Activated CD4-positive, alpha-beta T cell treated with anti-CD3 and anti-CD28 coated beads, Interleukin-2, amount 50 U/mL, for 48 hours (primary cell): ENCODE data around the gene IL11RA.
"Not testable (repeated sequence)": the region's sequence is repeated elsewhere in the genome, so short reads cannot be mapped to it uniquely, and the experiment has no call there.

Experiments
- DNase-seq, 2 experiments: peaks; one replicate each; pipeline ENCODE4 v3.0.0-alpha.2; 2020

Gene IL11RA

DNA sequence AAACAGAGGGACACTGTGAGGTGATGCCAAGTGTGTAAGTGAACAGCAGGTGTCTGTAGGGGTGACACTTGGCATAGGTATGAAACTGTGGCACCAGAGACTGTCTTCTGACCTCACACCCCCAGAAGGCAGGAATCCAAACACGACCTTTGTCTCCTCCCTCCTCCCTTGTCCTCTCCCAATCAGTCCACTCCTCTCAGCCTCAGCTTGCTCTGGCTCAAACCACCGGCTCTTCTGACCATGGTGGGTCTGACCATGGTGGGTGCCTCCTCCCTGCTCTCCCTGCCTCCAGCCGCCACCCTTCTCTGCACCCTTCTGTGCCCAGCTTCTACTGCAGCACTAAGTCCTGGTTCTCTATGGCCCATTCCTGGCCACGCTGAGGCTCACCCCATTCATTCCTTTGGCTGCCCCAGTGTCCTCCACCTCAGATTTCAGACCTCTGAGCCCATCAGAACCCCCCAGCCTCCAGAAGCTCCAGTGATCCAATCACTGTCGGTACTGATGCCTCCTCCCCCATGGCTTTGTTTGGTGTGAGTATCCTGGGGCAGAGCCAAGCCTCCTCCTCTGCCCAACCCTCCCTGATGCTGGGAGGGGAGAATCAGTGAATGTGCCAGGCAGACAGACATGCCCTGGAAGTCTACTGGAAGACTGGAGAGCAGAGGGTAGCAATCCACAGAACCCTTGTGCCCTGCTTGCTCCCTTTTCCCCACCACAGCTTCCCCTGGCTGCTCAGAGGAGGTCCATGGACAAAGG lies 21.4 kb upstream of the IL11RA start:
- no peak for DNase-seq

DNA sequence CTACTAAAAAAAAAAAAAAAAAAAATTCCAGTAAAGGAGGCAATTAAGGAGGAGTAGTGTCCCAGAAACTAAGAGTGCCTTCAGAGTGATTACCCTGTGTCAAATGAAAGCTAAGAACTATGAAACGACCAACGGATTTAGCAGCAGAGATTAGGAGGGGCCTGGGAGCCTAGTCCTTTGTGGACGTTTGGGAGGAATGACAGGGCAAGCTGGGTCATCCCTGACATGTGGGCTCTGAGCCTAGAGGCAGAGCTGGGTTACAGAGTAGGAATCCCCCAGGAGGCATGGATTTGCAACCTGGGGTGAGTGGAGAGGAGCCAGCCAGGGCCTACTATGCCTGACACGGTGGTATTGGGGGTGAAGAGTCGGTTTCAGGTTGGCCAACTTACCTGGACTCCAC lies 18.8 kb upstream of the IL11RA start:
- DNase-seq = no peak

DNA sequence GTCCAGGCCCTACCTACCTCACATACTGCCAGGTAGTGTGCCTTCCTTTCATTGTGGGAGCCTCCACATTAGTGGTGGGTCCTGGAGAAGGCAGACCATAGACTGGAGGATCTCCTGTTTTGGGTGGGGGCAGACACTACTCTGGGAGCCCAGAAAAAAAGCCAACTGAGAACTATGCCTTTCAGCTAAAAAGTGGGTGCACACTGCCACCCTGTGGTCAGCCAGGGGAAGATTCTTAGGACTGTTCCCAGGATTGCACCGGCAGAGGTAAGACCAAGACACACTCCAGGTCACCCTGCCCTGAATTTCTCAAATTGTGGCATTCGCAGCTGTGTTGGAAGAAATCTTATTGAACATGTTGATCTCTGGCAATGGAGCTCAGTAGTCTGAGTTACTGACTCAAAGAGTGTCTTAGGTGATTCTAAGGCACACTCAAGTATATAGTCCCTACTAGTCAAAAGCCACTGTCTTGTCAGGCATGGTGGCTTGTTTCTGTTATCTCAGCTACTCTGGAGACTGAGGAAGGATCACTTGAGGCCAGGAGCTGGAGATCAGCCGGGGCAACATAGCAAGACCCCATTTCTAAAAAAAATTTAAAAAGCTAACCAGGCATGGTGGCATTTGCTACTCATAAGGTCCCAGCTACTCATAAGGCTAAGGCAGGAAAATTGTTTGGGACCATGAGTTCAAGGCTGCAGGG lies 18.0 kb upstream of the IL11RA start:
- peak; percentile 76 to 80 for DNase-seq

DNA sequence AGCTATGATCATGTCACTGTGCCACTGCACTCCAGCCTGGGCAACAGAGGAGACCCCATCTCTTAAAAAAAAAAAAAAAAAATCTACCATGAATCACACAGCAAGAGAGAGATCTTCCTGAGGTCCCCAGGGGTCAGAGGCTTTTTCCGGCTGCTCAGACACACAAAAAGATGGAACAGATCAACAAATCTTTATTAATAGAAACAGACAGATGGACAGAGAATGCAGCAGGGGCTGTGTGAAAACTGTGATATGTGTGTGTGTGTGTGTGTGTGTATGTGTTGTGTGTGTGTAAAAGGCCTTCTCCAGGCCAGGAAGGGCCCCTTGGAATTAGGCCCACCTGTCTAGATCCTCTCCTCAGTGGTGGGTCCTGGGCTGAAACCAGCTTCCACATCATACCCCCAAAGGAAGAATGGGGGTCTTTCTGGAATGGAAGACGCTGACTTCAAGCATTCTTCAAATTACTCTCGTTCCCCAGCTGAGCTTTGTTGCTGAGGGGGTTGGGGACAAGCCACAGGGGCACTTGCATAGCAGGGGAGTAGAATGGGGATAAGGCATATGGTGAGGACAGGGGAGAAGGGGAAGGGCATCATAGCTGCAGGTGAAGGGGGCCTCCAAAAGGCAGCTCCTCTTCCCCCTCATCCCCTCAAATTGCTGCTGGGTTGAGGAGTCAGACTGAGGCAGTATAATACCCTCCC lies 17.3 kb upstream of the IL11RA start:
- no peak for DNase-seq

DNA sequence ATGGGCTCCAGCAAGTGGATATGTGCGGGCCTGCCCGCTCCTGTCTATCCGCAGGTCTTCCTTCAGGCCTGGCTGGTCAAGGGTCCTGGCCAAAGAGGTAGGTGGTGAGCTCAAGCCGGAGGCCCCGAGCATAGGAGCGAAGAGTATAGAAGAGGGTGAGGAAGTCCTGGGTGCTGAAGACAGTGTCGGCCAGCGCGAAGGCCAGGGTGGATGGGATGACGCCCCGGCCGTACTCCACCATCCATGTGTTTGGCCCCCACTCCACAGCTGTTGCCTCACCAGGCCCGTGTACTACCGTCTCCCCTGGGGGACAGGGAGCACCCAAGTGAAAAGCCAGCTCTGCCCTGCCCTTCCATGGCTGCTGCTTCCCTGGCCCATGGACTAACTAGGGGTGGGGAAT lies 16.4 kb upstream of the IL11RA start:
- DNase-seq = no peak

DNA sequence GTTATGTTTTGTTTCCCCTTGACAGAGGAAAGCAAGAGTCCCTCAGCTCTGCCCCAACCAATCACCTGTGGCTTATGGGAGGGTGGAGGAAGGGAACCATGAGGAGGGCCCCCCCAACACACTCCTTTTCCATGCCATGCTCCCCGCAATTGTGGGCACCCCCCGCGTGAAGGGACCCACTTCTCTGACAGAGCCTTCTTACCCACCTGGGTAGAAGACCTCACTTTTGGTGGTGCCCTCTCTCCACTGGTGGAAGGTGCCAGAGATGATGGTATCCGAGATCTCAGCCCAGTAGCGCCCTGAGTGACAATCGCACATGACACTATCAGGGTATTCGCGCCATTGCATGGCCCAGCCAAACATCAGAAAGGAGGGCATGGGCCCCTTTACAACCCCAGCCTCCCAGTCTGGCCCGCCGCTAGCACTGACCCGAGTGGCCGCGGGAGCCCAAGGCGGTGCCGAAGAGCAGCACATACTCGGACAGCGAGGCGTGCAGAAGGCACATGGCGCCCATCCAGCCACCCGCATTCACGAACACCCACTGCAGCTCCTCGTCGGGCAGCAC lies 15.1 kb upstream of the IL11RA start:
- peak in 1 of 2 experiments; percentile 27 for DNase-seq

DNA sequence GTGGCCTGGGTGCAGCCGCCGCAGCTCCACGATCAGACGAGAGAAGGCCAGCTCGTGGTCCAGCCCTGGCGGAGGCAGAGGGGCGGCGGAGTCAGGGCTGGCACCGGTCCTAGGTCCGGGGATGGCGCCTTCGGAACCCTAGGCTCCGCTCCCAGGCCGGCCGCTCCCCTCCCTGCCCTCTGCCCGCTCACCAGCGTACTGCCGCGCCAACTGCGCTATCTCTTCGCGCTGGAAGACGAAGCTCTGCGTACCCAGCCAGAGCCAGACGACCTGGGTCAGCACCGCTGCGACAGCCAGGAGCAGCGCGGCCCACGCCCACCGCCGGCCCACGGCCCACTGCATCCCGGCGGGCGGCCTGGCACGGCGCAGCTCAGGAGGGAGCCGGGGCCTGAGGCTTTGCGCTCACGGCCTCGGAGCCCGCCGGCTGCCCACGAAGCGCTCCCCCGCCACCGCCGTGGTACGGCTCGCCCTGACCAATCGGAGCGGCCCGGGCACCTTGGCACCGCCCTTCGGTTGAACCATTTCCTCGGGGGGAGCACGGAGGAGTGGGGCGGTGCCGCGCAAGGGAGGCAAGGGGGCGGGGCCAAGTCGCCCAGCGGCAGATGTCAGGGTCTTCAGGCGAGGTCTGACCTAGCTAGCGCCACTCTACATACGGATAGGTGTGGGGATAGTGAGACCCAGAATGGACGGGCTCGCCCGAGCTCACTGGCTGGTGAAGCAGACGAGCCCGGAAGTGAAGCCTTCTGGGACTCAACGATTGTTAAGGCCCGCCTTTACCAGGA lies 14.4 kb upstream of the IL11RA start, which contains the start of gene SIGMAR1:
Gene SIGMAR1, minus strand, starts transcription at position 432 of the 782 bp plus-strand sequence. Its CDS starts 90 bp downstream, at position 342.
- DNase-seq = peak; percentile 95

DNA sequence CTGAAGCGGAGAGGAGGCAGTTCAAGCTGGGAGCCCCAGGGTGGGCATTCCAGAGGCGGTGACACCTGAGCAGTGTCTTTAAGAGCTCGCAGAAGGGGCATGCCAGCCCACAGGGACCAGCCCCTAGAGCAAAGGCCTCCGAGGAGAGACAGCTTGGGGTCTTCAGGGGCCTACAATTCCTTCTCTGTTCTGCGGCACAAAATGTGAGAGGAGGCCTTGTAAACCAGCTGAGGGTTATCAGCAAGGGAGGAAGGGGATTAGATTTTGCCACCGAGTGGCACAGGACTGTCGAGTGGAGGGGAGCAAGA lies 13.9 kb upstream of the IL11RA start:
- DNase-seq = peak in 1 of 2 experiments; percentile 26

DNA sequence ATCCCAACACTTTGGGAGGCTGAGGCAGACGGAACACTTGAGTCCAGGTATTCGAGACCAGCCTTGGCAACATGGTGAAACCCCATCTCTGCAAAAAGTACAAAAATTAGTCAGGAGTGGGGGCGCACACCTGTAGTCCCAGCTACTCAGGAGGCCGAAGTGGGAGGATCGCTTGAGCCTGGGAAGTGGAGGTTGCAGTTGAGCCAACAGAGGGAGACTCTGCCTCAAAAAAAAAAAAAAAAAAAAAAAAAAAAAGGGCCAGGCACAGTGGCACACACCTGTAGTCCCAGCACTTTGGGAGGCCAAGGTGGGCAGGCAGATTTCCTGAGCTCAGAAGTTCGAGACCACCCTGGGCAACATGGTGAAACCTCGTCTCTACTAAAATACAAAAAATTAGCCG lies 12.7 kb upstream of the IL11RA start:
- not testable (repeated sequence) for DNase-seq

DNA sequence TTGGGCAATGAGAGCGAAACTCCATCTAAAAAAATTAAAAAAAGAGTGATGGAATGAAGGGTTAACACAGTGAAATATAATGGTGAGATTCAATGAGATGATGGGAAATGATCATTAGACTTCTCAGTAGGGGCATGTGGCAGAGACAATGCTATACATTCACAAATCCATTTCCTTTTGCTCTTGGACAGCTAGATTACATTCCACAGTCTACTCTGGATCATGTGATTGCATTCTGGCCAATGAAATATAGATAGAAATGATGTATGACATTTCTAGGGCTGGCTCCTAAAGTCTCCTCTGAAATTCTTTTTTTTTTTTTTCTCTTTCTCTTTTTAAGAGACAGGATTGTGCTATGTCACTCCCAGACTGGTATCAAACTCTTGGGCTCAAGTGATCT lies 9.3 kb upstream of the IL11RA start:
- no peak for DNase-seq

DNA sequence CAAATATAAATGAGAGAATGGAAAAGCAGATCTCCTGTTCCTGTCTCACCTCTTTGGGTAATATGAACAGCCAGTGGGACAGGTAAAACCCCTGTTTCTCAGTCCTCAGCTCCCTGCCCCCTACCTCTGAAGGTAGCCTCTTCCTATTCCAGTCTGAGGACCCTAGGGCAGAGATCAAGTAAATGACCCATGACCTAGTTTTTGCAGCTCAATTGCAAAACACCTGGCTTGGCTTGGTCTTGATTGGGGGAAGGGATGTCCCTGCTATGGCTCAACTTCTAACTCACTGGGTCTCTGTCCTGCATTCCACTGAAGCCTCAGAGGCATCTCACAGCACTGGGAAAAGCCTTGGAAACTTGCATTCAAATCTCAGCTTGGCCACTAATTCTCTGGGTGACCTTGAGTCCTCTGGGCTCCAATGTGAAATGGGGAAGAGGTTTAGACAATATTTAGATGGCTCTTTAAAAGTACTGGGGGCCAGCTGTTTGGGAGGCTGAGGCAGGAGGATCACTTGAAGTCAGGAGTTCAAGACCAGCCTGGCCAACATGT lies 7.1 kb upstream of the IL11RA start:
- DNase-seq = no peak

DNA sequence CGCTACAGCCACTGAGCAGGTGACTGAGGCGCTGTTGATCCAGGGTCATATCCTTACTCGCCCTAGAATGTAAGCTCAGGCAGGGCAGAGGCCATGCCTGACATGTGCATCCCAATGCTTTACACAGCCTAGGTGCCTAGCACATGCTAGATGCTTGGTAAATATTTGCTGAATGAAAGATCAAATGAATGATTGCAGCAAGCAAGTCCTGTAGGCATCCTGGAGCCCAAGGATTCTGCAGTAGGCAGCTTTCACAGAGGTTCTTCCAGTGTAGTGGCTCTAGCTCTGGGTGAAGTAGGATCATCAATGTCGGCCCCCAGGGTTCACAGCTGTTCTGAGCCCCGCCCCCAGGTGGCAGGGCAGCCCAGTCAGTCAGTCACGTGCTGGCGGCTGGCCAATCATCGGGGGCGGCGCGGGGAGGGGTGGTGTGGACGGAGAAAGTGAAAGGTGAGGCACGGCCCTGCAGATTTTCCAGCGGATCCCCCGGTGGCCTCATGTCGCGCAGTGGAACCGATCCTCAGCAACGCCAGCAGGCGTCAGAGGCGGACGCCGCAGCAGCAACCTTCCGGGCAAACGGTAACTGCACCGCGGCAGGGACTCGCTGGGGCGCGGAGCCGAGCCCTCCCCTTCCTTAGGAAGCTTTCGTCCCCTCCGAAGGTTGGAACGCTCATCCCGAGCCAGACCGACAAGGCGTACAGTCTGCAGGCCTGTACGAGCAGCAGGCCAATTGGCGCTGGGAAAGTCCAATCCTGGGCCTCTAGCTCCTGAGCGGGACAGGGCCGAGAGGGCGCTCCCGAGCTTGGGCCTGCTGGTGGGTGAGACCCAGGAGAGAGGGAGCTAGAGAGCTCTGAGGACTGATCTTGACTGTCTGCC lies 5.5 kb upstream of the IL11RA start, which contains the start of gene GALT:
Gene GALT, plus strand, starts transcription at position 465 of the 873 bp plus-strand sequence. Its CDS starts 30 bp downstream, at position 495.
- DNase-seq = peak; percentile 99

DNA sequence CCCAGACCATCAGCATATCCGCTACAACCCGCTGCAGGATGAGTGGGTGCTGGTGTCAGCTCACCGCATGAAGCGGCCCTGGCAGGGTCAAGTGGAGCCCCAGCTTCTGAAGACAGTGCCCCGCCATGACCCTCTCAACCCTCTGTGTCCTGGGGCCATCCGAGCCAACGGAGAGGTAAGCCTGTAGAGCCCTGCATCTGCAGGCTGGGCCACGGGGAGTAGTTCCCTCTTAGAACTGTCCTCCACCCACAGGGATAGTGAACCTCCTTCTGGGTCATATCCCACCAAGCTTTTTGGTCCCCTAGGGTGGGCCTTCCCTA lies 4.9 kb upstream of the IL11RA start:
- no peak for DNase-seq

DNA sequence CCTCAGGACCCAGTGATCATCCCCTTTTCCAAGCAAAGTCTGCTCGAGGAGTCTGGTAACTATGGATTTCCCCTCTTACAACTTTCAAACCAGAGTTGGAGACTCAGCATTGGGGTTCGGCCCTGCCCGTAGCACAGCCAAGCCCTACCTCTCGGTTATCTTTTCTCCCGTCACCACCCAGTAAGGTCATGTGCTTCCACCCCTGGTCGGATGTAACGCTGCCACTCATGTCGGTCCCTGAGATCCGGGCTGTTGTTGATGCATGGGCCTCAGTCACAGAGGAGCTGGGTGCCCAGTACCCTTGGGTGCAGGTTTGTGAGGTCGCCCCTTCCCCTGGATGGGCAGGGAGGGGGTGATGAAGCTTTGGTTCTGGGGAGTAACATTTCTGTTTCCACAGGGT lies 4.3 kb upstream of the IL11RA start:
- DNase-seq = no peak

DNA sequence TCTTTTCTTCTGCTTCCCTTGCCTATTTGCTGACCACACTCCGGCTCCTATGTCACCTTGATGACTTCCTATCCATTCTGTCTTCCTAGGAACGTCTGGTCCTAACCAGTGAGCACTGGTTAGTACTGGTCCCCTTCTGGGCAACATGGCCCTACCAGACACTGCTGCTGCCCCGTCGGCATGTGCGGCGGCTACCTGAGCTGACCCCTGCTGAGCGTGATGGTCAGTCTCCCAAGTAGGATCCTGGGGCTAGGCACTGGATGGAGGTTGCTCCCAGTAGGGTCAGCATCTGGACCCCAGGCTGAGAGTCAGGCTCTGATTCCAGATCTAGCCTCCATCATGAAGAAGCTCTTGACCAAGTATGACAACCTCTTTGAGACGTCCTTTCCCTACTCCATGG lies 3.3 kb upstream of the IL11RA start:
- no peak for DNase-seq

DNA sequence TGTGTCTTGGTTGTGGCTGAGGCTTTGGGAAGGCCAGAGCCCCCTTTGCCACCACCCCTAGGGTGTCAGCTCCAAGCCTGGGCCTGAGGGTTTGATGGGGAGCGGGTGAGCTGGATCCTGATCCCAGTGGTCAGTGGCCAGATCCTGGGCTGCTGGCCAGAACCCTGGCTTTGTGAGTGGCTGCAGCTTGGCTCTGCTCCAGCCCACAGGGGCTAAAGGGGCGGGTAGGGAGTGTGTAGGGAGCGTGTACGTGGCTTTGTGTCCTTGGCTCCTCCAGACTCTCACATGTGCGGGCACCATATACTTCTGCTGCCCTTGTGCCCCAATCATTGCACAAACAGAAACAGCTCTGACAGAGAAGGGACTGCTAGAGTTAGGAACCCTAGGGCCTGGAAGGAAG lies 1.2 kb upstream of the IL11RA start:
- no peak for DNase-seq

DNA sequence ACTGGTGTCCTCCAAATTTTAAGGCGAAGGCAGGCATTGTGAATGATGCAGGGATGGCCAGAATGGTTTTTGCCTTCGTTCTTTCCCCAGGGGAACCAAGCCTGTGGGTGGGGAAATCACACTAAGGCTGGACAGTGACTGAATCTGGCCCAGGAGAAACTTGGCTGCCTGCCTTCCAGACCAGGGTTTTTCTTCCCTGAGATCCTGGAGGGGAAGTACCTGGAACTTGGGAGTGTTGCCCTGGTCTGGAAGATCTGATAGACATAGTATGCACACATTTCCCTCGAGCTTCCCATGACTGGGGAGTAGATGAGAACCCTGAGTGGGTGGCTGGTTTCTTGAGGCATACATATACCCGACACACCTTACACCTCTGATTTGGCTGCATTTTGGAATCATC lies 664 bp upstream of the IL11RA start:
- no peak for DNase-seq

DNA sequence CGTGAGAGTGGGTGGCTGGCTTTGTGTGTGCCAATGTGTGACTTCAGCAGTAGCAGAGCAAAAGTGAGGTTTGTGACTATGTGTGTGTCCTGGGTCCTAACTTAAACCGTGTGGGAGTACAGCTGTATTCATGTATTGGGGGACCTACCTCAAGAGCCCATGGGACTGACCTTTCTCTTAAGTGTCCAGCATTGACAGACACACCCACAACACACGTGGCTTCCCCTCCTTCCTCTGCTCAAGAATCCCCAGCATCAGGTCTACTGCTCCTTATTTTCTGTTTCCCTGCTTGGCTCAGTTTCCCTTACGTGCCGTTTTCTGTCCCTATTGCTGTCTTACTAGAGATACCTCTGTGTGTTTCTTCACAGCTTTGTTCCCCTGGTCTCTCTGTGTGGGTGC lies 616 bp downstream of the IL11RA start:
- no peak for DNase-seq

DNA sequence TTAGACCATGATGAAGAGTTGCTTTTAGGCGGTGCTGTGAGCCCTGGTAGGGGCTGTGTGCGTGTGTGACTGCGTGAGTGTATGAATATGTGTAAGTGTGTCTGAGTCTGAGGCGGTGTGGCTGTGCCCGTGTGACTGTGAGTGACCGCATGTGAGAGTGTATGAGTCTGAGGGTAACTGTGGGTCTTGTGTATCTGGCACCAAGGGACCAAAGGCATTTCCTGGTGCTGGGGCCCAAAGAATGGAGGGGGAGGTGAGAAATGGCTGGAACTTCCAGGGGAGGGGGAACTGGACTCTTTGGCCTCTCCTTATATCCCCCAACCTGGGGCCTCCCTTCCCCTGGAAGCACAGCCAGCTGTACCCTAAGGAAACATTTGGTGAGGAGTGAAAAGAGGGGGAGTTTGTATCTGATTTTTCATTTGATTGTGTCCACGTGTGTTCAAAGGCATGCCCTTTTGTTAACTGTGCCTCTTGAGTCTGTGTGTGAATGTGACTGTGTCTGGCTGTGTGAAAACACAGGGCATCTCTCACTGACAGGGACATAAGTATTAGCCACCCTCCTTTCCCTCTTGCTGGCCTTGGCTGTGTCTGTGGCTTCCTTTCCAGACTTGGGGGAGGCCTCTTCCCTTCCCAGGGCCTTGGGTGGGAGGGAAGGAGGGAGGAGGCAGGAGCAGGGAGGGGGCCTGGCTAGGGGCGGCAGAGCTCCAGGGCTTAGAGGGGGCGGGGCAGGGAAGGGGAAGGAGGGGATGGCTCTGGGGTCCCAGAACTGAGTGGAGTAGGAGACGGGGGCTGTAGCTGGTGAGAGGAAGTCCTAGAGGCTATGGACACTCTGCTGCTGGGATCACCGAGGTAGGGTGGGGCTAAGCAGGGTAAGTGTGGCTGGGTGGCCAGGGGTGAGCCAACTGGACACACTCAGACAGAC lies 1.4 kb downstream of the IL11RA start:
- DNase-seq = no peak

DNA sequence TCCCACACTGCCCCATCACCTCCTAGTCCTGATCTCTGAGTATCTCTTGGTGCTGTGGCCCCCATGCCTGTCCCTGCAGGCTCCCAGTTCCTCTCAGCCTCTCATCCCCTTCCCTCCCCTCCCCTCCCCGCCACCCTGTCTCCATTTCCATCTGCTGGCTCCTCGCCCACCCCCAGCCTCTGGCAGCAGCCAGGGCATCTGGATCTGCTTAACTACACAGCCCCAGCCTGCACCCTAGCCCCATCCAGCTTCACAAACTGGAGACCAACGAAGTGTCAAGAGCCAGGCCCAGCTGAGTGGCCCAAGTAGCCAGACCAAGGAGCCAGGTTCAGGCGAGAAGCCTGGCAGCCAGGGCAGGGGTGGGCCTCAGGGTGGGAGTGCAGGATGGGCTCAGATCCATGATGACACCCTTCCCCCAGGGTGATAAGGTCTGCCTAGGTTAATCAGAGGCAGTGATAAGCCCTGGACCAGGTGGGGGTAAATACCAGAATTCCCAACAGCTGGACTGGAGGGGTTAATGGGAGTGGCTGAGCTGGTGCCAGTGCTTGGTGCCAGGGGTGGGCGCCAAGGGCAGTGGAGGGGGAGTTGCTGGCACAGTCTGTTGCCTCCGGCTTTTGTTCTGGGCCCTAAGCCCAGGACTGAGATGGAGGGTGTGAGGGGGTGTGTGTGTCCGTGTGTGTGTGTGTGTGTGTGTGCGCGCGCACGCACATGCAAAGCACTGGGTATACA lies 2.5 kb downstream of the IL11RA start:
- DNase-seq = no peak
